HFFc6 (cell line): ENCODE measurements around the gene TULP4. TPM values are rescaled to one million over a fixed set of nuclear protein-coding genes. Genes with fewer than 3 reads are reported as not detected.

Experiments used
- DNase-seq: peaks from one replicate; pipeline ENCODE4 v3.0.0-alpha.2; 2018
- H3K27ac Mint-ChIP-seq: 2 replicates; pipeline ENCODE4 v1.8.0; 2020; ENCODE audit warnings: mild to moderate bottlenecking, mixed read lengths
- H3K27me3 Mint-ChIP-seq: 2 replicates; pipeline ENCODE4 v1.8.0; 2021; ENCODE audit warnings: mild to moderate bottlenecking, moderate library complexity, mixed read lengths; ENCODE audit not compliant: insufficient read depth
- H3K36me3 Mint-ChIP-seq: 2 replicates; pipeline ENCODE4 v1.8.0; 2021; ENCODE audit warnings: low read depth, mixed read lengths
- H3K4me1 Mint-ChIP-seq: 2 replicates; pipeline ENCODE4 v1.8.0; 2020; ENCODE audit warnings: low read depth, mixed read lengths
- H3K4me3 Mint-ChIP-seq: 2 replicates; pipeline ENCODE4 v1.8.0; 2020; ENCODE audit warnings: mild to moderate bottlenecking, moderate library complexity, mixed read lengths
- H3K9me3 Mint-ChIP-seq: 2 replicates; pipeline ENCODE4 v1.8.0; 2020; ENCODE audit warnings: mild to moderate bottlenecking, mixed read lengths
- CTCF ChIP-seq: fragments of 200-600 bp; sonication (generic); IDR thresholded peaks from 2 replicates; pipeline ENCODE4 v1.5.0; 2021; ENCODE audit warnings: antibody characterized with exemption, mild to moderate bottlenecking
- total RNA-seq, 6 experiments: library from RNA; stranded (reverse); fragmentation: NEBNext Ultra II Directional; extraction: Animal tissue kit (Norgen Biotek cat#: 25700); gene quantifications; 2 replicates in 1 of 6; 3 replicates in 5 of 6; pipeline ENCODE4 v1.2.3, GENCODE V29; 2021

Gene TULP4
- total RNA-seq, 6 experiments from 2014 or later = 48.4 to 55.2 (median 51.8) TPM

GRCh38 chr6:158431036-158431435 is 118.8 kb downstream of the TULP4 start:
- H3K4me1 Mint-ChIP-seq = no peaks in the 10 kb centered on the region
- H3K27me3 Mint-ChIP-seq = peaks cover 2% of the 10 kb centered on the region; the same call in 1 of the 2 replicates
- no peaks in the 10 kb centered on the region for H3K9me3 Mint-ChIP-seq
- DNase-seq = no peak
- H3K4me3 Mint-ChIP-seq = no peak overlapping the region
- peaks cover 21% of the 10 kb centered on the region for H3K36me3 Mint-ChIP-seq
- H3K27ac Mint-ChIP-seq = no peak overlapping the region
- no peak for TF ChIP-seq CTCF

GRCh38 chr6:158431560-158431959 is 119.3 kb downstream of the TULP4 start:
- no peak for DNase-seq
- Mint-ChIP-seq H3K27me3 (peaks cover 2% of the 10 kb centered on the region; the same call in 1 of the 2 replicates), H3K27ac (no peak overlapping the region), H3K4me1 (no peaks in the 10 kb centered on the region), H3K36me3 (peaks cover 15% of the 10 kb centered on the region), H3K4me3 (no peak overlapping the region), H3K9me3 (no peaks in the 10 kb centered on the region)
- TF ChIP-seq CTCF = no peak

- H3K27ac Mint-ChIP-seq = no peak overlapping the region
- peaks cover 5% of the 10 kb centered on the region; the same call in 1 of the 2 replicates for H3K36me3 Mint-ChIP-seq
- no peak for DNase-seq
- no peak for TF ChIP-seq CTCF
- H3K4me3 Mint-ChIP-seq = no peak overlapping the region
- no peaks in the 10 kb centered on the region; the same call in 1 of the 2 replicates for H3K27me3 Mint-ChIP-seq
- no peaks in the 10 kb centered on the region for H3K9me3 Mint-ChIP-seq
- no peaks in the 10 kb centered on the region for H3K4me1 Mint-ChIP-seq
Measured at GRCh38 chr6:158437571-158437970, 125.3 kb downstream of the TULP4 start.

- H3K4me1 Mint-ChIP-seq = no peaks in the 10 kb centered on the region
- peaks cover 5% of the 10 kb centered on the region; the same call in 1 of the 2 replicates for H3K36me3 Mint-ChIP-seq
- H3K4me3 Mint-ChIP-seq = no peak overlapping the region
- H3K27me3 Mint-ChIP-seq = no peaks in the 10 kb centered on the region; the same call in 1 of the 2 replicates
- no peak overlapping the region for H3K27ac Mint-ChIP-seq
- TF ChIP-seq CTCF = no peak
- H3K9me3 Mint-ChIP-seq = no peaks in the 10 kb centered on the region
- no peak for DNase-seq
Measured at GRCh38 chr6:158438226-158438625, 126.0 kb downstream of the TULP4 start.

GRCh38 chr6:158439255-158439654 is 127.0 kb downstream of the TULP4 start:
- TF ChIP-seq CTCF = no peak
- Mint-ChIP-seq H3K4me1 (no peaks in the 10 kb centered on the region), H3K9me3 (no peaks in the 10 kb centered on the region), H3K4me3 (no peak overlapping the region), H3K27me3 (no peaks in the 10 kb centered on the region; the same call in 1 of the 2 replicates), H3K36me3 (peaks cover 5% of the 10 kb centered on the region; the same call in 1 of the 2 replicates), H3K27ac (no peak overlapping the region)
- DNase-seq = no peak
